Measurements from ENCODE around the gene ERC1. TPM values are rescaled to one million over a fixed set of nuclear protein-coding genes. Genes with fewer than 3 reads are reported as not detected.

Gene ERC1
- total and polyA plus RNA-seq, 3 experiments from 2014 or later = 11.0 to 24.2 (median 22.6) TPM

- Mint-ChIP-seq H3K4me3 (no peak overlapping the region), H3K27me3 (peaks cover 15 to 32% of the 10 kb centered on the region in 2 donors), H3K9me3 (peaks cover 0 to 6% (median 2%) of the 10 kb centered on the region in 5 donors), H3K4me1 (no peaks in the 10 kb centered on the region), H3K36me3 (peaks cover 0 to 2% (median 0%) of the 10 kb centered on the region in 3 donors), H3K27ac (no peak overlapping the region)
- H3K9me3 ChIP-seq (ENCODE audit: low read length) = no peaks in the 10 kb centered on the region
- ChIA-PET POLR2A (no interaction called here), CTCF (interaction anchor here (0.5 kb wide), 1 partner anchor 9 kb away, joined by 3 read pairs; no protein-coding TSS in a partner anchor)
- no peak overlapping the region for H3K4me3 ChIP-seq (ENCODE audit: low read length)
- no peak overlapping the region for H3K27ac ChIP-seq (ENCODE audit: low read depth, low read length)
- H3K36me3 ChIP-seq (ENCODE audit: insufficient read depth, low read length) = no peaks in the 10 kb centered on the region
- peaks cover 5% of the 10 kb centered on the region for H3K27me3 ChIP-seq (ENCODE audit: insufficient read depth, low read length, poor library complexity, severe bottlenecking)
- no peaks in the 10 kb centered on the region for H3K4me1 ChIP-seq (ENCODE audit: insufficient read depth, low read length)
- no peak for DNase-seq
These were observed 527.8 kb downstream of the ERC1 start for GRCh38 chr12:1518591-1519516.

- peaks cover 23 to 40% of the 10 kb centered on the region in 2 donors for H3K27me3 Mint-ChIP-seq
- peaks cover 0 to 6% (median 2%) of the 10 kb centered on the region in 5 donors for H3K9me3 Mint-ChIP-seq
- peaks cover 0 to 5% (median 0%) of the 10 kb centered on the region in 3 donors for H3K36me3 Mint-ChIP-seq
- no peak overlapping the region for H3K4me3 ChIP-seq (ENCODE audit: low read length)
- H3K4me1 Mint-ChIP-seq = no peaks in the 10 kb centered on the region
- no peaks in the 10 kb centered on the region for H3K9me3 ChIP-seq (ENCODE audit: low read length)
- no peak overlapping the region for H3K27ac Mint-ChIP-seq
- no peak for DNase-seq
- no peaks in the 10 kb centered on the region for H3K4me1 ChIP-seq (ENCODE audit: insufficient read depth, low read length)
- H3K36me3 ChIP-seq (ENCODE audit: insufficient read depth, low read length) = no peaks in the 10 kb centered on the region
- no peak overlapping the region for H3K27ac ChIP-seq (ENCODE audit: low read depth, low read length)
- POLR2A ChIA-PET = no interaction called here
- CTCF ChIA-PET = no interaction called here
- peaks cover 5% of the 10 kb centered on the region for H3K27me3 ChIP-seq (ENCODE audit: insufficient read depth, low read length, poor library complexity, severe bottlenecking)
- H3K4me3 Mint-ChIP-seq = no peak overlapping the region
These were observed 528.6 kb downstream of the ERC1 start for GRCh38 chr12:1519642-1520041.

GRCh38 chr12:1523046-1523445 is 532.0 kb downstream of the ERC1 start:
- H3K27me3 ChIP-seq (ENCODE audit: insufficient read depth, low read length, poor library complexity, severe bottlenecking) = peaks cover 6% of the 10 kb centered on the region
- H3K4me3 ChIP-seq (ENCODE audit: low read length) = no peak overlapping the region
- Mint-ChIP-seq H3K9me3 (no peaks in the 10 kb centered on the region), H3K27me3 (peaks cover 52 to 63% of the 10 kb centered on the region in 2 donors), H3K4me1 (no peaks in the 10 kb centered on the region), H3K27ac (no peak overlapping the region), H3K36me3 (peaks cover 0 to 9% (median 0%) of the 10 kb centered on the region in 3 donors), H3K4me3 (no peak overlapping the region)
- no peak overlapping the region for H3K27ac ChIP-seq (ENCODE audit: low read depth, low read length)
- no peaks in the 10 kb centered on the region for H3K9me3 ChIP-seq (ENCODE audit: low read length)
- no peaks in the 10 kb centered on the region for H3K36me3 ChIP-seq (ENCODE audit: insufficient read depth, low read length)
- H3K4me1 ChIP-seq (ENCODE audit: insufficient read depth, low read length) = no peaks in the 10 kb centered on the region
- ChIA-PET POLR2A (no interaction called here), CTCF (no interaction called here)
- DNase-seq = no peak

- POLR2A ChIA-PET = no interaction called here
- peaks cover 0 to 9% (median 0%) of the 10 kb centered on the region in 3 donors for H3K36me3 Mint-ChIP-seq
- no peaks in the 10 kb centered on the region for H3K9me3 Mint-ChIP-seq
- H3K27ac Mint-ChIP-seq = no peak overlapping the region
- Histone ChIP-seq H3K36me3 (ENCODE audit: insufficient read depth, low read length) (no peaks in the 10 kb centered on the region), H3K9me3 (ENCODE audit: low read length) (no peaks in the 10 kb centered on the region), H3K4me1 (ENCODE audit: insufficient read depth, low read length) (no peaks in the 10 kb centered on the region), H3K27me3 (ENCODE audit: insufficient read depth, low read length, poor library complexity, severe bottlenecking) (peaks cover 12% of the 10 kb centered on the region), H3K4me3 (ENCODE audit: low read length) (no peak overlapping the region), H3K27ac (ENCODE audit: low read depth, low read length) (no peak overlapping the region)
- no peak for DNase-seq
- H3K4me1 Mint-ChIP-seq = no peaks in the 10 kb centered on the region
- CTCF ChIA-PET = no interaction called here
- H3K27me3 Mint-ChIP-seq = peaks cover 57 to 67% of the 10 kb centered on the region in 2 donors
- no peak overlapping the region for H3K4me3 Mint-ChIP-seq
These were observed 532.6 kb downstream of the ERC1 start for GRCh38 chr12:1523558-1524050.

GRCh38 chr12:1525858-1526257 is 534.8 kb downstream of the ERC1 start:
- CTCF ChIA-PET = no interaction called here

GRCh38 chr12:1527789-1528188 is 536.8 kb downstream of the ERC1 start:
- Mint-ChIP-seq H3K4me3 (peak overlapping the region in 1 of 7 donors; percentile 13), H3K9me3 (no peaks in the 10 kb centered on the region), H3K27ac (no peak overlapping the region), H3K27me3 (peaks cover 74 to 75% of the 10 kb centered on the region in 2 donors), H3K36me3 (peaks cover 0 to 12% (median 0%) of the 10 kb centered on the region in 3 donors), H3K4me1 (peaks cover 12 to 21% (median 15%) of the 10 kb centered on the region in 3 donors)
- ChIA-PET POLR2A (no interaction called here), CTCF (interaction anchor here (0.6 kb wide), 1 partner anchor 10 kb away, joined by 3 read pairs; no protein-coding TSS in a partner anchor)
- no peak overlapping the region for H3K27ac ChIP-seq (ENCODE audit: low read depth, low read length)
- peaks cover 42% of the 10 kb centered on the region for H3K27me3 ChIP-seq (ENCODE audit: insufficient read depth, low read length, poor library complexity, severe bottlenecking)
- peaks cover 17% of the 10 kb centered on the region for H3K4me1 ChIP-seq (ENCODE audit: insufficient read depth, low read length)
- no peaks in the 10 kb centered on the region for H3K9me3 ChIP-seq (ENCODE audit: low read length)
- H3K4me3 ChIP-seq (ENCODE audit: low read length) = no peak overlapping the region
- DNase-seq = no peak
- H3K36me3 ChIP-seq (ENCODE audit: insufficient read depth, low read length) = no peaks in the 10 kb centered on the region

More at GRCh38 chr12:1525858-1526257, 534.8 kb downstream of the ERC1 start:
- H3K9me3 ChIP-seq (ENCODE audit: low read length) = no peaks in the 10 kb centered on the region
- Mint-ChIP-seq H3K27me3 (peaks cover 60 to 63% of the 10 kb centered on the region in 2 donors), H3K4me1 (peaks cover 3 to 5% (median 4%) of the 10 kb centered on the region in 3 donors), H3K27ac (no peak overlapping the region), H3K9me3 (no peaks in the 10 kb centered on the region), H3K36me3 (peaks cover 0 to 12% (median 0%) of the 10 kb centered on the region in 3 donors), H3K4me3 (no peak overlapping the region)
- DNase-seq = no peak
- POLR2A ChIA-PET = no interaction called here
- H3K27ac ChIP-seq (ENCODE audit: low read depth, low read length) = no peak overlapping the region
- no peaks in the 10 kb centered on the region for H3K36me3 ChIP-seq (ENCODE audit: insufficient read depth, low read length)
- H3K4me3 ChIP-seq (ENCODE audit: low read length) = no peak overlapping the region
- peaks cover 24% of the 10 kb centered on the region for H3K27me3 ChIP-seq (ENCODE audit: insufficient read depth, low read length, poor library complexity, severe bottlenecking)
- no peaks in the 10 kb centered on the region for H3K4me1 ChIP-seq (ENCODE audit: insufficient read depth, low read length)

GRCh38 chr12:1528791-1529190 is 537.8 kb downstream of the ERC1 start:
- CTCF ChIA-PET = interaction anchor here (0.6 kb wide), 1 partner anchor 11 kb away, joined by 3 read pairs; no protein-coding TSS in a partner anchor
- POLR2A ChIA-PET = no interaction called here
- peaks cover 0 to 11% (median 0%) of the 10 kb centered on the region in 3 donors for H3K36me3 Mint-ChIP-seq
- H3K4me3 Mint-ChIP-seq = peak overlapping the region in 4 of 7 donors; percentile 1 to 65 (median 15)
- H3K27me3 Mint-ChIP-seq = peaks cover 73 to 79% of the 10 kb centered on the region in 2 donors
- peaks cover 42% of the 10 kb centered on the region for H3K27me3 ChIP-seq (ENCODE audit: insufficient read depth, low read length, poor library complexity, severe bottlenecking)
- H3K4me3 ChIP-seq (ENCODE audit: low read length) = no peak overlapping the region
- H3K27ac ChIP-seq (ENCODE audit: low read depth, low read length) = no peak overlapping the region
- H3K27ac Mint-ChIP-seq = no peak overlapping the region
- no peaks in the 10 kb centered on the region for H3K36me3 ChIP-seq (ENCODE audit: insufficient read depth, low read length)
- no peaks in the 10 kb centered on the region for H3K9me3 ChIP-seq (ENCODE audit: low read length)
- H3K4me1 ChIP-seq (ENCODE audit: insufficient read depth, low read length) = peaks cover 27% of the 10 kb centered on the region
- DNase-seq = no peak
- H3K4me1 Mint-ChIP-seq = peaks cover 22 to 31% (median 25%) of the 10 kb centered on the region in 3 donors
- H3K9me3 Mint-ChIP-seq = no peaks in the 10 kb centered on the region

Measured in CD8-positive, alpha-beta memory T cell (primary cell).